Femur (tissue), 1 donor: ENCODE data around the gene SLC7A10.

Experiments
- DNase-seq: peaks from one replicate; pipeline ENCODE4 v3.0.0-alpha.2; 2017

Gene SLC7A10

GRCh38 chr19:33201473-33201872 is 24.2 kb downstream of the SLC7A10 start:
- DNase-seq: no peak

GRCh38 chr19:33199441-33200265 is 26.0 kb downstream of the SLC7A10 start:
- no peak for DNase-seq

DNA sequence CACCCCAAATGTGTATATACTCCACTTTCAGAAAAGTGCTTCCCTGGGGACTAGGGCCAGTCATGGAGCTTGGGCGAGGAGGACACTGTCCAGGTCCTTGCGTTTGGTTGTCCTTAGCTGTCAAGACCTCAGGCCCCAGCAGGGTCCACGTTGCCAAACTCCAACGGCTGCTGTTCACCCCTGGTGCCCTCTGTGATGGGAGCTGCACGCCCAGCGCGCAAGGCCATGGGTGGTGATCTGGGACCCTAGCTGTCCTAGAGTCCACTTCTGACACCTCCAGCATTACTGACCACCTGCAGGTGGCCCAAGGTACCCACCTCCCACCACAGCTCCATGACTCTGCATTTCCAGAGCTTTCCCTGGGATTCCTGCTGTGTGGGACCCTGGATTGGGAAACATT is 27.5 kb downstream of the SLC7A10 start:
- DNase-seq: no peak

DNA sequence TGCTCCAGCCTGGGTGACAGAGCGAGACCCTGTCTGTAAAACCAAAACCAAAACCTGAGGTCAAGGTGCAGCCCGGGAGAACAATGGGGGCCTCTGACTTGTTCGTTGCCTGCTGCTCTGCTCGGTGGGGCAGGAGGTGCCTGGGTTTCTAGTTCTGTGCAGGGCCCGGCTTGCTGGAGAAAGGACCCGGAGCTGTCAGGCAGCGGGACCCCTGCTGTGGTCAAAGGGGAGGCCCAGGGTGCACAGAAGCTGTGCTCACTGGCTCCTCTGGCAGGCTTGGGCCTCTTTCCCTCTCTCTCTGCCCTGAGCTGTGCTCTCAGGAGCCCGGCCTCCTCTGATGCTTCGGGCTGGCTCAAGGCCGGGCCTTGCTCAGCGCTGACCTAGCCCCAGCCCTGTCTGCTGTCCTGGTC is 28.1 kb downstream of the SLC7A10 start:
- no peak for DNase-seq

DNA sequence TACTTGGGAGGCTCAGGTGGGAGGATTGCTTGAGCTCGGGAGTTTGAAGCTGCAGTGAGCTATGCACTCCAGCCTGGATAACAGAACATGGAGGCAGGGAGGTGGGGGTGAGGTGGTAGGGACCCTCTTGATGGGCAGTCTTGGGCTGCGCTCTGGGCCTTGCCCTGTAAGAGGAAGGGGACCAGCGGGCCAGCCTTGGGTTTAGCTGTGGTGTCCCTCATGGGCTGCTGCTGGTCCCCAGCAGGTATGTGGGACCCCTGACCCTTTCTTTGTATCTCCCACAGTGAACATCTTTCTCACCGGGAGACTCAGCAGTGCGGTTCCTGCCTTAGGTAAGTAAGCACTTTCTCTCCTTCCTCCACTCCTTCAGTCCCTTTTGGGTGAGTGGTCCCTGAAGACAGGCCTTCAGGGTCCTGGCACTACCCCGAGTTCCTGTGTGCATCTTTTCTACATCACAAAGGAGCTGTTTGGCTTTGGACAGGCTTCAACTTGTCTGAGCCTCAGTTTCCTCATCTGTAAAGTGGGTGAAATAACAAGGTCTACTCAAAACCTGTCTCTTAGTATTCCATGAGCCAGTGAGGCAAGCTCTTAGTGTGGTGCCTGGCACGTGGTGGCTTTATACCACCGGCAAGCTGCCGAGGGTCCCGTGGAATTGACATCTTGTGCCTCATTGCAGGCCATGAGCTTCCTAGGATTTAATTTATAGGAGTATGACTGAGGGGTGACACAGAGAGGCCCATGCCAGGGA is 29.0 kb downstream of the SLC7A10 start:
- DNase-seq: no peak

DNA sequence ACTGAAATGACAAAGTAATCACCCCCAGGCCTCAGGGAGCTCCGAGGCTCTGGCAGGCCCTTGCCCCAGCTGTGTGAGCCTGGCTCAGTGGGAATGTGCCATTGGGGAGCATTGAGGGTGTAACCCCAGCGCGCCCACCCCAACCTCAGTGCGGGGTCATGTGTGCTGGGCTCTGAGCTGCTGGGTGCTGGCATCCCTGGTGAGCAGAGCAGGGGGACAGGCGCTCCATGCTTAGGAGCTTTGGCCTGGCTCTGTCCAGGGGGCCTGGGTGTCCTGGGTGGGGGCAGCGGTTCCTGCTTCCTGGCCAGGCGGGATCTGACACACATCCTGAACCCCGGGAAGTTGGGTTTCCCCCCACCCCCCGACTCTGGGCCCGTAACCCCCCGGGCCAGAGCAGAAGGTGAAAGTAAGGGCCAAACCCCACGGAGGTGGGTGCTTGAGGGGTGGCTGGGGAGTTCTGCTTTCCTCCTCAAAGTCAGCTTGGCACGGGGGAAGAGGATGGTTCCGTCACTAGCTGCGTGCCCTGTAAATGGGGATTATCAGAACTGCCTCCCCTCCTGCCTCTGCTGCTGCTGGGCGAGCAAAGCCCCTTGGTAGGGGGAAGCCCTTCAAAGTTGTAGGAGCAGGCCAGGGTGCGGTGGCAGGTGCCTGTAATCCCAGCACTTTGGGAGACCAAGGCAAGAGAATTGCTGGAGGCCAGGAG is 29.9 kb downstream of the SLC7A10 start:
- DNase-seq: no peak

DNA sequence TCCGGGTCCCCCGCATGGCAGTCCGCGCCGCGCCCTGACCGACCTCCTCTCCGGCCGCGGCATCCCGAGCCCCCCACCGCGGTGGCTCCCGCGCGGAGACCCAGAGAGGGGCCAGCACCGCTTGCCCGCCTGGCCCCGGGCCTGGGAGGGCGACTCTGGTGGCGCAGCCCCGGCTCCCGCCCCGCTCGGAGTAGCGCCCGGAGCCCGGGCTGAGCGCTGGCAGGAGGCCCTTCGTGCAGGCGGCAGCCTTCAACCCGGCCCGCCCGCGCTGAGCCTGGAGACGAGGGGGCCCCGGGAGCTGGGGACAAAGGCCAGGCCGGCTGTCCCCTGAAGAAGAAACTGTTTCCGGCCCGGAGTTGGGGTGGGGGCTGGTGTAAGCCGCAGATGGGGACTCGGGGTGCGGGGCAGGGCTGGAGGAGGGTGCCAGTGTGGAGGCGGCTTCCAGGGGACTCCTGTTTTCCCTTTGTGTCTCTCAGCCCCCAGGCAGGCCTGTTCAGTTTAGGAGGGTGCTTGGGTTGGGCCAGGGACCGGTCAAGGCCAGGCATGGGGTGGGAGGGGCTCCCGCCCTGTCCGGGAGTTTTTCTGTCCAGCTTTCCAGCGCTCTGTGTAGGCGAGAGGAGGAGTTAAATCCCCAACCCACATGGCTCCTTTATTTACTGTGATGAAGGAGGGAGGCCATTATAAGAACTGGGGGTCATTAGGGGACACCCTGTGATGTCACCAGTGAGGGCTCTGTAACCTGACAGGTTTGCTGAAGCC is 30.6 kb downstream of the SLC7A10 start:
- no peak for DNase-seq

DNA sequence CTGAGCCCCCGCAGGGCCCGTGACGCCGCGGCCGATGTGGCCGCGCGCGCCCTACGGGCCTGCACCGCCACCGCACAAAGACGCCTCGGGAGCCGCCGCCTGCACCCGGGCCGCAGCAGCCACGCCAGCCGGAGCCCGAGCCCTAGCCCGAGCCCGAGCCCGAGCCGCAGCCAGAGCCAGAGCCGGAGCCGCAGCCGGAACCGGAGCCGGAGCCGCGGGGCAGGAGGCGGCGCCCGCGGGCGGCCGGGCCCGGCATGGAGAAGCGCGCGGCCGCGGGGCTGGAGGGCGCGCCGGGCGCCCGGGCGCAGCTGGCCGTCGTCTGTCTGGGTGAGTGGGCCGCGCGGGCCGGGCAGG is 31.1 kb downstream of the SLC7A10 start:
- no peak for DNase-seq

- DNase-seq: peak; percentile 74
These were observed 31.7 kb downstream of the SLC7A10 start, which contains the start of gene LRP3 for GRCh38 chr19:33193865-33194362. TSS of gene LRP3 (plus strand) at chr19:33194330. CDS start at chr19:33194786, 456 bp downstream.

- DNase-seq: no peak
These were observed 32.3 kb downstream of the SLC7A10 start for GRCh38 chr19:33193269-33193864.

GRCh38 chr19:33192010-33192409 is 33.6 kb downstream of the SLC7A10 start:
- peak; percentile 9 for DNase-seq

GRCh38 chr19:33191501-33191900 is 34.1 kb downstream of the SLC7A10 start:
- DNase-seq: peak; percentile 10

GRCh38 chr19:33191092-33191491 is 34.6 kb downstream of the SLC7A10 start:
- DNase-seq: peak; percentile 0

GRCh38 chr19:33189453-33189852 is 36.2 kb downstream of the SLC7A10 start:
- peak; percentile 12 for DNase-seq

- DNase-seq: peak; percentile 14
These were observed 38.5 kb downstream of the SLC7A10 start for GRCh38 chr19:33187183-33187540.

- peak; percentile 19 for DNase-seq
These were observed 39.0 kb downstream of the SLC7A10 start for GRCh38 chr19:33186431-33187182.

DNA sequence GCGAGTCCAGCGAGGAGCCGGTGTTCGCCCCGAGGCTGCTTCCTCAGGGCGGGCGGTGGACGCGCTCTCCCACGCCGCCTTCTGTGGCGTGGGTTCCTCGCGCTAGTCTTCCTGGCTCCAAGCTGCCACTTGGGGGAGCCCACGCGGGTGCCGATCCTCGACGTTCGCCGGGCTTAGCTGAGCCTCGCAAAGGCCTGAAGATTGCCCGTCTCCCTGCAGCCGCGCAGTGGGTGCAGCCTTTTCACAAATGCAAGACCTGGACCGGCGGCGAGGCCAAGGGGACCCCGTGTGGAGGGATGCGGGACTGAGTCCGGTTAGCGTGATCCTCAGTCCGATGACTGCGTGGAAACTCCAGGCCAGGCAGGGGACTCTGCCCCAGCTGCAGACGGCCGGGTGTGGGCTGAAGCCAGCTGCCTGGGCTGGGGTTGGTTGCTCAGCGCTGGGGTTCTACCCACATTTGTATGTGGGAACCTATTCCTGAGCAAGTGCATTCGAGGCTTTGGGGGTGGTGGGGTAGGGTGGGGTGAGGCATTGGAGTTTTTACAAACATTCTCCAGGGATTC is 48.2 kb downstream of the SLC7A10 start:
- DNase-seq: peak; percentile 83

GRCh38 chr19:33176670-33177416 is 48.8 kb downstream of the SLC7A10 start:
- peak; percentile 99 for DNase-seq

DNA sequence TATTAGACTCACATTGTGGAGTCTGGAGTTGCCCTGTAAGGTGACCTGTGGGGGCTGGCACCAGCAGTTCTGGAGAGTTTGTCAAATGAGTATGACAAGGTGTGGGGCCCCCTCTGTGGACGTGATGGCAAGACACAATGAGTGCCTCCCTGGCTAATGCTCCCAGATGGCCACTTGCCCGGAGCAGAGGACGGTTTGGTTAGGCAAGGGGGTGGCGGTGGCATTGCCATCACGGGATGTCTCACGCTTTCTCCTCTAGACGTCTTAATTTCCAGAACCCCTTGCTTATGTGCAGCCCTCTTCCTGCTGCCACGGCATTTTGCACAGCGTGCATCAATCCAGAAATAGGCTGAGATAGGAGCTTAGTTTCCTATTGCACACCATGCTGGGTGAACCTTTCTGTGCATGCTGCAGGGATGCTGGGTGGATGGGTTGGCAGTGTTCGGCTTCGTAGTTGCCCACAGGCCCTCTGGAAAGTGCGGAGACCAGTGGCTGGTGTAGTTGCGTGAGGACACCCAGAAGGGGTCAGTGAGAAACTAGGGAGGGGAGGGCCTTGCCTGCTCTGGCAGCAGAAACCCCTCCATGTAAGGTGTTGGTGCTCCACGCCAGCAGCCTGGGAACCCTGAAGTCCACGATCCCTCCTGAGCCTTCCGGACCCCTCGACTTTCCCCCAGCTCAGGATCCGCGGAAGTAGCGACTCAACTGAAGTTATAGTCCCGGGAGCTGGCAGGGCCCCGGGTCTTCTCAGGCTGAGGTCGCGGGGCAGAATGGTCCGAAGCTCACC is 49.6 kb downstream of the SLC7A10 start:
- DNase-seq: peak; percentile 70
